GM19467 (cell line): Measurements from ENCODE around the gene C6orf15.
"Not testable (repeated sequence)": the region's sequence is repeated elsewhere in the genome, so short reads cannot be mapped to it uniquely, and the experiment has no call there.

Experiments used
- ATAC-seq: cut with Tn5 transposase; IDR thresholded peaks from one replicate; pipeline ENCODE4 v1.9.1; 2021; ENCODE audit warnings: mild to moderate bottlenecking, moderate library complexity; ENCODE audit not compliant: unreplicated experiment

Gene C6orf15

GRCh38 chr6:31070711-31071197, 41.6 kb downstream of the C6orf15 start:
- ATAC-seq = no peak

- ATAC-seq = no peak
These were observed 43.6 kb downstream of the C6orf15 start for GRCh38 chr6:31068669-31069340.

DNA sequence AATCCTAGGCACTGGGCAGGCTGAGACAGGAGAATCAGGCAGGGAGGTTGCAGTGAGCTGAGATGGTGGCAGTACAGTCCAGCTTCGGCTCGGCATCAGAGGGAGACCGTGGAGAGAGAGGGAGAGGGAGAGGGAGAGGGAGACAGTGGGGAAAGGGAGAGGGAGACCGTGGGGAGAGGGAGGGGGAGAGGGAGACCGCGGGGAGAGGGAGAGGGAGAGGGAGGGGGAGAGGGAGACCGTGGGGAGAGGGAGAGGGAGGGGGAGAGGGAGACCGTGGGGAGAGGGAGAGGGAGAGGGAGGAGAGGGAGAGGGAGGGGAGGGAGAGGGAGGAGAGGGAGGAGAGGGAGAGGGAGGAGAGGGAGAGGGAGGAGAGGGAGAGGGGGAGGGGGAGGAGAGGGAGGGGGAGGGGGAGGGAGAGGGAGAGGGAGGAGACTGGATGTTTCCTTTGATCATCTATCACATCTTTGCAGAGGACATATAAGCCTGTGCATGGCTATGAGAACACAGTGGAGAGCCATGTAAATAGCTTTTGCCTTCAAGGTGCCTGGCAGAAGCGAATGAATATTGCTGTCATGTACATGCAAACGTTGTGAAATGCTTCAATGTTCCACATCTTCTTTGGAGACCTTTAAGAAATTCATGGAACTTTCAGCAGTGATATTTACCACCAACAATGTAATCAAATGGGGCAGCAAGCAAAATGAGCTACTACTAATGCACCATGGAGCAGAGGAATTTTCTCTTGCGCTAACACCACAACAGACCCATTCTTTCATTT, 44.3 kb downstream of the C6orf15 start:
- ATAC-seq = not testable (repeated sequence)

DNA sequence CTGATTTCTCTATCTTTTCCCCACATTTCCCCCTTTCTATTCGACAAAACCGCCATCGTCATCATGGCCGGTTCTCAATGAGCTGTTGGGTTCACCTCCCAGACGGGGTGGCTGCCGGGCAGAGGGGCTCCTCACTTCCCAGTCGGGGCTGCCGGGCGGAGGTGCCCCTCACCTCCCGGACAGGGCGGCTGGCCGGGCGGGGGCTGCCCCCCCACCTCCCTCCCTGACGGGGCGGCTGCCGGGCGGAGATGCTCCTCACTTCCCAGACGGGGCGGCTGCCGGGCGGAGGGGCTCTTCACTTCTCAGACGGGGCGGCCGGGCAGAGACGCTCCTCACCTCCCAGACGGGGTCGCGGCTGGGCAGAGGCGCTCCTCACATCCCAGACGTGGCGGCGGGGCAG, 45.3 kb downstream of the C6orf15 start:
- not testable (repeated sequence) for ATAC-seq

DNA sequence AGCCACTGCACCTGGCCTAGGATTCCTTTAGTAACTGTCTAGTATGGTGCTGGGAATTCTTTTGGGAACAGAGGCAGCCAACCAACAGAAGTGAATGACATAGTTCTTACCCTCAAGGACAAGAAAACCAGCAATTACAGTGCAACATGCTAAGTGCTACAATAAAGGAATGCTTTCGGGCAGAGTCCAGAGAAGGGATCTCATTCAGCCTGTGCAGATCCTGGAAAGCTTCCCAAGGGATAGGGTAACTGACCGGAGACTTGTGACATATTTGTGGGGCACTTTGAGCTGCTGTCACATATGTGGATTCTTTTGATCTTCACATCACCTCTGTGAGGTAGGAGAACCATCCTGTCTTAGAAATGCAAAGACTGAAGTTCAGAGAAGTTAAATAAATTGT, 46.8 kb downstream of the C6orf15 start:
- ATAC-seq = no peak

- ATAC-seq = no peak
These were observed 48.4 kb downstream of the C6orf15 start for GRCh38 chr6:31063906-31064435.
